ENCODE data around the gene CREB3L2. TPM values are rescaled to one million over a fixed set of nuclear protein-coding genes. Genes with fewer than 3 reads are reported as not detected.

CREB3L2 gene
- total and polyA plus RNA-seq, 11 donors = 4.0 to 40.6 (median 21.8) TPM

DNA sequence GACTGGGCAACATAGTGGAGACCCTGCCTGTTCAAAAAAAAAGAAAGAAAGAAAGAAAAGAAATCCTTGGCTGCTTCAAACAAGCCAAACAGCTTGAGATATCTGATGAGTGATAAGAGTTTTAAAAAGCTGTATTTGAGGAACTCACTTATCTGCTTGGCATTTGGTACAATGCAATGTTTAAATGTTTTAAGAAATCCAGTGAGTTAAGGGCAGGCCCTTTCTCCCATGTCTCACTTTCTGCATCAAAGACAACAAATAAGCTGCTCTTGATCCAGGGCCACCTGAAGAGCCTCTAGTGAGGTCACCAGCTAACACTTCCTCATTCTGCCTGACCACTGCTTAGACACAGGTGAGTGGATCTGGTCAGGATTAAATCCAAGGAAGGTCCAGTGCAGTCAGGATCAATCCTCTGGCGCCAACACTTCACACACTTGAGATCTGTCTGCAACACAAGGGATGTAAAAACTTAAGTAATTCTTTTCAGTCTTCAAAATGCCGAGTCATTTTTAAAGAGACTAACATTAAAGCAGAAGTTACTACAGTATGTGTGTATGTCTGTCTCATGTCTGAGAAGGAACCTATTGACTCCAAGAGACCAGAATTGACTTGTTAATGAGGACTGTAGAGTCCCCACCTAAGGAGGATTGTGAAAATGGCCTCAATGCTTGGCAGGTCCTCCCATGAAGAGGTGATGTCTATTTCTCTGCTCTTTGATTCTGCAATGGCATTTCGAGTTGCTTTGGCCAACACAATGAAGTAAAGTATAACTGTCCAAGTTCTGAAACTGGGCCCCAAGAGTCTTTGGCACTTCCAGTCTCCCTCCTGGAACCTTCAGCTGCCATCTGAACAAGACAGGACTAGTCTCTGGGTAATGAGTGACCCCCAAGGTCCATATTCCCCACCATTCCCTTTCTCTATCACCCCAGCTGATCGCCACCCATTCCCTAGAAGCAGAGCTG lies 43.1 kb downstream of the CREB3L2 start:
- Histone ChIP-seq H3K9me3 (no peaks in the 10 kb centered on the region), H3K4me3 (no peak overlapping the region), H3K4me1 (peaks cover 0 to 73% (median 36%) of the 10 kb centered on the region in 12 donors), H3K27ac (peak overlapping the region in 10 of 12 donors; percentile 4 to 76 (median 46)), H3K27me3 (no peaks in the 10 kb centered on the region), H3K36me3 (peaks cover 0 to 10% (median 0%) of the 10 kb centered on the region in 9 donors)
- WGBS, 4 donors = 89 to 95% (median 92%) methylated on average over 4 of the region's 4 CpGs
- no peak for DNase-seq
- ATAC-seq = peak in 2 of 4 donors; percentile 8 to 9
- intact Hi-C loops (cut with DNase I) = loop anchor here in 1 of 10 donors (5.0 kb wide), 1 partner anchor 44 kb away; the partner anchor contains the start of gene CREB3L2
- TF ChIP-seq POLR2A (IDR thresholded peaks at IDR 0.05) = no peak
- TF ChIP-seq, protein P1, sequence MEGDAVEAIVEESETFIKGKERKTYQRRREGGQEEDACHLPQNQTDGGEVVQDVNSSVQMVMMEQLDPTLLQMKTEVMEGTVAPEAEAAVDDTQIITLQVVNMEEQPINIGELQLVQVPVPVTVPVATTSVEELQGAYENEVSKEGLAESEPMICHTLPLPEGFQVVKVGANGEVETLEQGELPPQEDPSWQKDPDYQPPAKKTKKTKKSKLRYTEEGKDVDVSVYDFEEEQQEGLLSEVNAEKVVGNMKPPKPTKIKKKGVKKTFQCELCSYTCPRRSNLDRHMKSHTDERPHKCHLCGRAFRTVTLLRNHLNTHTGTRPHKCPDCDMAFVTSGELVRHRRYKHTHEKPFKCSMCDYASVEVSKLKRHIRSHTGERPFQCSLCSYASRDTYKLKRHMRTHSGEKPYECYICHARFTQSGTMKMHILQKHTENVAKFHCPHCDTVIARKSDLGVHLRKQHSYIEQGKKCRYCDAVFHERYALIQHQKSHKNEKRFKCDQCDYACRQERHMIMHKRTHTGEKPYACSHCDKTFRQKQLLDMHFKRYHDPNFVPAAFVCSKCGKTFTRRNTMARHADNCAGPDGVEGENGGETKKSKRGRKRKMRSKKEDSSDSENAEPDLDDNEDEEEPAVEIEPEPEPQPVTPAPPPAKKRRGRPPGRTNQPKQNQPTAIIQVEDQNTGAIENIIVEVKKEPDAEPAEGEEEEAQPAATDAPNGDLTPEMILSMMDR (IDR thresholded peaks at IDR 0.05) = no peak

DNA sequence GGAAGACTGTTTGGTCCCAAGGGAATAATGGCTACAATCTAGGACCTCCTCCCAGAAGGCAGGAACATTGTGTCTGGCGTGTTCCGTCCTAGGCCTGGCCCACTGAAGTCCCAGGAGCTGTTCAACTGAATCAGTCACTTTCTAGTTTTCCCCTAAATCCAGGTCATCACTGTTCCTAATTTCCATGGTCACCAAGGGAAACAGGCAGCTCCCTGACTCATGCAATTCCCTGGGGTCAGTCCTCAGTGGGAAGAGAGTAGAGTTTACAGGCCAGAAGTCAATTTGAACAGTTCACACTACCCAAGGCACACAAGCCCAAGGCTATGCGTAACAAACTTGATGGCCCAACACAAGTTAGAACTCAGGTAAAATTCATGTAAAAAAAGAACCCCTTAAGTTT lies 44.0 kb downstream of the CREB3L2 start:
- Histone ChIP-seq H3K27me3 (no peaks in the 10 kb centered on the region), H3K27ac (peak overlapping the region in 9 of 12 donors; percentile 4 to 76 (median 41)), H3K9me3 (no peaks in the 10 kb centered on the region), H3K4me1 (peaks cover 0 to 74% (median 43%) of the 10 kb centered on the region in 12 donors), H3K36me3 (peaks cover 0 to 10% (median 0%) of the 10 kb centered on the region in 9 donors), H3K4me3 (no peak overlapping the region)
- 51 to 77% (median 74%) methylated on average over 3 of the region's 3 CpGs for WGBS, 4 donors
- TF ChIP-seq POLR2A (IDR thresholded peaks at IDR 0.05) = no peak
- TF ChIP-seq, protein P1 (IDR thresholded peaks at IDR 0.05) = no peak
- intact Hi-C loops (cut with DNase I) = loop anchor here in 1 of 10 donors (5.0 kb wide), 1 partner anchor 44 kb away; the partner anchor contains the start of gene CREB3L2
- DNase-seq = peak in 4 of 5 donors; percentile 41 to 68 (median 61)
- peak; percentile 66 to 85 (median 79) for ATAC-seq

DNA sequence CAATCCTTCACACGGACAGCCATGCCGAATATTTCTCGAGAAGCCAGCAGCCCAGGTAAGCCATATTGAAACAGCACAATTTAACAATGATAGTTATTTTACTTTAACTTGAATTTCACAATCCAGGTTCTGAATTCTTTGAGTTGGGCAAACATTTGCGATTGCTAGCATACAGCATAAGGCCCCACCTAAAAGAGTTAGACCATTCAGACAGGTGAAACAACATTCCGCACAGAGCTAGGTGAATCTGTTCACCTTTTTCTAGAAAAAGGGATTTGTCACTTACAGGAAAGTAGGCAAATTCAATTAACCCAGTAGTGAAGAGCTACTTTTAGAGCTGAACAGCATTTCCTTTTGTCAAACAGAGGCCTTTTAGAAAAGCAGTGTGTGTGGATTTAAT lies 45.3 kb downstream of the CREB3L2 start:
- peak overlapping the region in 1 of 12 donors; percentile 76 for H3K27ac ChIP-seq
- H3K27me3 ChIP-seq = no peaks in the 10 kb centered on the region
- TF ChIP-seq, protein P1 (IDR thresholded peaks at IDR 0.05) = no peak
- TF ChIP-seq POLR2A (IDR thresholded peaks at IDR 0.05) = no peak
- intact Hi-C loops (cut with DNase I) = loop anchor here in 1 of 10 donors (5.0 kb wide), 1 partner anchor 46 kb away; the partner anchor contains the start of gene CREB3L2
- DNase-seq (no peak), ATAC-seq (no peak)
- WGBS, 4 donors = 94 to 98% (median 97%) methylated on average over 5 of the region's 5 CpGs
- H3K4me1 ChIP-seq = peaks cover 0 to 79% (median 45%) of the 10 kb centered on the region in 12 donors
- no peaks in the 10 kb centered on the region for H3K9me3 ChIP-seq
- no peak overlapping the region for H3K4me3 ChIP-seq
- H3K36me3 ChIP-seq = peaks cover 0 to 7% (median 0%) of the 10 kb centered on the region in 9 donors

DNA sequence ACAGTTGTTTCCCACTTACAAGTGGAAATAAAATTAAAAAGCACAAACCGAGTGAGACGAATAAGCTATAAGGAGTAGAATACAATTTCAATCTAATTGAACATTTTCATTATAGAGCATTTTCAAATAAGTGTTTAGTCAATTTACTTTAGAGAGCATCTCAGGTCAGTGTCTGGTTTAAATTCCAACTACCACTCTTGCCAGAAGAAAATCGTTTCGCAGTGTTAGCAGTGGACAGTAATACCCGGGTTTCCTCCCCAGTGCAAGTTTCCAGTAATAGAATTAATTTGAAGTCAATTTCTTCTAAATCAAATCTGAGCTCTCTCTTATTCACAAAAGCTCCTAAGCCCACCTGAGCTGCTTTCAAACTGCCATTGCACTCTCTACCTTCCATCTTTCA lies 45.7 kb downstream of the CREB3L2 start:
- peaks cover 0 to 7% (median 0%) of the 10 kb centered on the region in 9 donors for H3K36me3 ChIP-seq
- WGBS, 4 donors = 68 to 74% (median 71%) methylated on average over 5 of the region's 5 CpGs
- DNase-seq (no peak), ATAC-seq (no peak)
- H3K27me3 ChIP-seq = no peaks in the 10 kb centered on the region
- H3K4me3 ChIP-seq = no peak overlapping the region
- TF ChIP-seq POLR2A (IDR thresholded peaks at IDR 0.05) = no peak
- TF ChIP-seq, protein P1 (IDR thresholded peaks at IDR 0.05) = no peak
- peaks cover 0 to 83% (median 45%) of the 10 kb centered on the region in 12 donors for H3K4me1 ChIP-seq
- H3K27ac ChIP-seq = peak overlapping the region in 1 of 12 donors; percentile 76
- intact Hi-C loops (cut with DNase I) = loop anchor here in 1 of 10 donors (5.0 kb wide), 1 partner anchor 46 kb away; the partner anchor contains the start of gene CREB3L2
- H3K9me3 ChIP-seq = no peaks in the 10 kb centered on the region
